DMS53 treated with DMSO at 0.1 percent for 48 hours (cell line): ENCODE results near the gene RNPS1.
A peak's percentile ranks its signal among the peaks of the same experiment; 100 is the strongest.

Experiments used
- DNase-seq: peaks from one replicate; lab custom pipeline; 2025; ENCODE audit not compliant: unreplicated experiment; lab: John Stamatoyannopoulos, UW

Gene RNPS1

DNA sequence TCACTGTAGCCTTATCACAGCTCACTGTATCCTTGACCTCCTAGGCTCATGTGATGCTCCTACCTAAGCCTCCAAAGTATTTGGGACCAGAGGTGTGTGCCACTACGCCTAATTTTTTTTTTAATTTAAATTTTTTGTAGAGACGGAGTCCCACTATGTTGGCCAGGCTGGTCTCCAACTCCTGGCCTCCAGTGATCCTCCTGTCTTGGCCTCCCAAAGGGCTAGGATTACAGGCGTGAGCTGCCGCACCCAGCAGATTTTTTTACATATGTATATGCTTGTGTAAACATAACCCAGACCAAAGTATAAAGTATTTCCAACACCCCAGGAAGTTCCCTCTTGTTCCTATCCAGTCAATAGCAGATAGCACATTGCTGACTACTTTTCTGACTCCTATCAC, 51.6 kb downstream of the RNPS1 start:
- DNase-seq = no peak

DNA sequence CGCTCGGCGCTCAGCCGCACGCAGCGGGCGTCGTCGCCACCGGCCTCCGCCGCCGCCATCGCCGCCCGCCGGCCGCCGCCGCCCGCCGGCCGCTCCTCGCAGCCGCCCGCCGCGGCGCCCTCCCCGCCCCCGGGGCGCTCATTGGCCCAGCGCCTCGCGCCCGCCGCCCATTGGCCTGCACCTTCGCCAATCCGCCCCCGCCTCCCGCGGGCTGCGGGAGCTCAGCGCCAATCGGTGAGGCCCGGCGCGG, 53.3 kb downstream of the RNPS1 start, which contains the start of gene PGP:
TSS of gene PGP (minus strand) at position 122 of the 250 bp plus-strand sequence. CDS start at position 59, 63 bp downstream.
- no peak for DNase-seq

DNA sequence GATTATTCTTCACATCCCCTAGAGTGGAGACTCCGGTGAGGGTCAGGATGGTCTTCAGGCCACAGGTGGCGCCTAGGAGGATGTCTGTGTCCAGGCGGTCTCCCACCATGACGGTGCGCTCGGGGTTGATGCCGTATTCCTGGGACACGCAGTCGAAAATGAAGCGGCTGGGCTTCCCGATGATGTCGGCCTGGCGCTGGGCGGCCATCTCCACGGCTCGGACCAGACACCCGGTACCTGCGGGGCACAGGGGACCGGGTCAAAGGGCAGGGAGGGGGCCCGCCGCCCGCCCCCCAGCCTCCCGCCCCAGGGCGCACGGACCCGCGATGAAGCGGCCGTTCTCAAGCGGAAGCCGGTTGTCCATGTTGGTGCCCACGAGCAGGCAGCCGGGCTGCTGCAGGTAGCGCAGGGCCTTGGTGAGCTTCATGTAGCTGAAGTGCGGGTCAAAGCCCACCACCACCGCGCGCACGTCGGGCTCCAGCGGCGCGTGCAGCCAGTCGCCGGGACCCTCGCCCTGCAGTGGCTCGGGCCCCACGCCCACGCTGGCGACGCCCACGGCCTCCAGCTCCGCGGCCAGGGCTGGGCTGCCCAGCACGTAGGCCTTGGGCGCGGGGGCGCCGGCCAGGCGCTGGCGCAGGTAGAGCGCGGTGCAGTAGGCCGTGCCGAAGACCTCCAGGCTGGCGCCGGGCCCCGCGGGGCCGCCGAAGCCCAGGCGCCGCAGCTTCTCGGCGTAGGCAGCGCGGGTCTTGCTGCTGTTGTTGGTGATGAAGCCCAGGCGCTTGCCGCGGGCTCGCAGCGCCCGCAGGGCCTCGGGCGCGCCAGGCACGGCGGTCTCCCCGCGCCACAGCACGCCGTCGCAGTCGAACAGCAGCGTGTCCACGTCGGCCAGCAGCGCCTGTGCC, 53.9 kb downstream of the RNPS1 start:
- DNase-seq = no peak

DNA sequence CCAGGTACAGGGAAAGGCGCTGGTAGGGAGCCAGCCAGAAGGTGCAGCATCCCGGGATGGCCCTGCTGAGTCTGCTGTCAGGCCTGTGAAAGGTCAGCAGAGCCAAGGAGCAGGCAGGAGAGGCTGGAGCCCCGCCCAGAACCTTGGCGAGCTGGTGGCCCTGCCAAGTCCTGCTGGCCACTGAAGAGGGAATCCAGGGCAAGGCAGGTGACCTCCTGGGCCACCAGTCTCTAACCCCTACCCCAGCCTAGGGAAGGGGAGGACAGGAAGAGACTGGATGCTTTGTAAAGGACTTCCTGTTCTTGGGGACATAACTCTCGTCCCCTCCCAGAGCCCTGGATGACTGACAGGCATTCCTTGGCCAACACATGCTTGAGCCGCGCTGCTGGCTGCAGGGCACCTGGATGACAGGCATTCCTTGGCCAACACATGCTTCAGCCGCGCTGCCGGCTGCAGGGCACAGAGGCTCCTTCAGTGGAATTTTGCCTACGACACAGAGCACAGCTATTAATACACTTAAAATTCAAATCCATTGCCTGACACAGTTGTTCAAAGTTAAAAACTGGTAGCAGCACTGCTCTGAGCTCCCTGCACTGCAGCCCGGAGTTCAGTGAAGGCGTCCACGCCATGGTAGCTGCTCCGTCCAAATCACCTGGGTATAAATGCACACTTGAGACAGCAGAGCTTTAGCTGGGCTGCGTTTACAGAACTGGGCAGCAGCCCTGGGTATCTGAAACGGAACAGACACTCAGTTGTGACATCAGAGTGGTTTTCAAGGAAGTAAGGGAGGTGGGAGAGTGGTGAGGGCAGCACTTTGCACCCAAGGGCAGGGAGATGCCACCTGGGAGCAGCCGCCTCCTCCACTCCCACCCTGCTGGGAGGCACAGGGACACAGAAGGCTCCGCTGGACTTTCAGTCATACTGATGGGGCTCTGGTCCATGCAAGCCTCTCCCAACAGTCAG, 55.3 kb downstream of the RNPS1 start:
- DNase-seq = no peak

DNA sequence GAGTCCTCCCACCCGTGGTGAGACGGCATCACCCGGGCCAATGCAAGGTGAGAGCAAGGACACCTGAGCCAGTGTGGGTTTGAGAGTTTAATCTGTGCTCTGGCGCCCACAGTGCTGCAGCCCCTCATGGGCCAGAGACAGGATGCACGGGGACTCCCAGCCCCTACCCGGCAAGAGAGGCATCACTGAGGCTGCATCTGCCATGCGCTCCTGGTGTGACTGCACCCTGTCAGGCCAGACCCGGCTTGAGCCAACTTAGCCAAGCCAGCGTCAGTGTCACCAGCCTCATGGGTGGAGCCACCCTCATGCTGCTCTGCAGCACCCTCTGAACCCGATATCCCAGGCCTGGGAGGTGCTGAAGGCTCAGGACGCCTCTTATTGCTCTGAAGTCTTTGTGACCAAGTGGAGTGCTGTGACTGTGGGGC, 56.0 kb downstream of the RNPS1 start:
- DNase-seq = no peak

DNA sequence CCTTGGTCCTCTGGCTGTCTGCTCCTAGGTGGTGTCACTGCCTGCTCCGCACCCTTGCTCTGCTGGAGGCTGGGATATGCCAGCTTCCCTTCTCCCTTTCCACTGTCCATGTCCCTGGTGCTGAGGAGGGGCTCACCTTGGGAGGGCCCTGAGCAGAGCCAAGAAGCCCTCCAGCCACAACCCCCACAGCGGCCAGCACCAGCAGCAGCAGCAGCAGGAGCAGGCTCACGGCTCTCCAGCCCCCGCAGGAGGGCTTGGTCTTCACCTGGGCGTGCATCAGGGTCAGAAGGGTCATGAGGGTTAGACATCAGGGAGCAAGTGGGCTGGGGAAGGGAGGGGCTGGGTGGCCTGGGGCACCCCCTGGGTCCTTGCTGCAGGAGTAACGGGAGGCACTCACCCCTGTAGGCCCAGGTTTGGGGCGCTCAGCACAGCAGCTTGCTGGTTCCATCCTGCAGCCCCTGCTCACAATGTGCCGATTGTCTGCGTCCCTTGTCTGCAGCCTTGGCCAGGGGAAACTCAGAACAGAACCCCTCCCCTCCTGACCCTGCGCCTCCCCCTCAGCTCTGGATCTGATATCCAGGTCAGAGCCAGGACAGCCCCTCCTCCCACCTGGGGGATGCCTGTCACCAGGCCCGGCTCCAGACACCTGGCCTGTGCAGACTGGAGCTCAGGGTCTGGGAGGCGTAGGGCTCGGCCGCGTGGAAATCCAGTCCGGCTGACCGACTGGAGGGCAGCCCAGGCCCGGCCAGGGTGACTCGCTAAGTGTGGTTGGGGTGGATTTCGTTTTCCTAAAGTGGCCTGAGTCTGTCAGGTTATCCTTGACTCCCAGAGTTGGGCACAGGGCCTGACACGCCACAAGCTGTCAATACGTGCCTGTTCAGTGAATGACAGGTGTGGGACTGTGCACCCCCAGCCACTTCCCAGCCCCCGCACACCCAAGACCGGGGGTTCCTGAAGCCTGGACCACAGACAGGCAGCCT, 57.2 kb downstream of the RNPS1 start, which contains the start of gene BRICD5:
TSS of gene BRICD5 (minus strand) at position 478 of the 980 bp plus-strand sequence. CDS start at position 448, 30 bp downstream.
- DNase-seq = no peak

DNA sequence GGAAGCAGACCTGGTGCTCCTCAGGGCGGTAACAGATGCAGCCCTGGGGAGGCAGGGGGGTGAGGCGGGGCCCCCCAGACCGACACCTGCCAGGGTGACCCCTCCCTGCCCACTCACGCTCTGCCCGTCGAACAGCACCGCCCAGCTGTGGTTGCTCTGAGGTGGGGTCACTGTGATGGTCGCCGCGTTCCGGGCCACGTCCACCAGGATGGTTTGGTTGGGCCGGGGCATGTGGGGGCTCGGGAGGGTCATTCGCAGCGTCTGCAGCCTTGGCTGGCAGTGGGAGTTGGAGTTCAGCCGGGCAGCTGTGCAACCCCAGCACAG, 58.0 kb downstream of the RNPS1 start:
- no peak for DNase-seq

DNA sequence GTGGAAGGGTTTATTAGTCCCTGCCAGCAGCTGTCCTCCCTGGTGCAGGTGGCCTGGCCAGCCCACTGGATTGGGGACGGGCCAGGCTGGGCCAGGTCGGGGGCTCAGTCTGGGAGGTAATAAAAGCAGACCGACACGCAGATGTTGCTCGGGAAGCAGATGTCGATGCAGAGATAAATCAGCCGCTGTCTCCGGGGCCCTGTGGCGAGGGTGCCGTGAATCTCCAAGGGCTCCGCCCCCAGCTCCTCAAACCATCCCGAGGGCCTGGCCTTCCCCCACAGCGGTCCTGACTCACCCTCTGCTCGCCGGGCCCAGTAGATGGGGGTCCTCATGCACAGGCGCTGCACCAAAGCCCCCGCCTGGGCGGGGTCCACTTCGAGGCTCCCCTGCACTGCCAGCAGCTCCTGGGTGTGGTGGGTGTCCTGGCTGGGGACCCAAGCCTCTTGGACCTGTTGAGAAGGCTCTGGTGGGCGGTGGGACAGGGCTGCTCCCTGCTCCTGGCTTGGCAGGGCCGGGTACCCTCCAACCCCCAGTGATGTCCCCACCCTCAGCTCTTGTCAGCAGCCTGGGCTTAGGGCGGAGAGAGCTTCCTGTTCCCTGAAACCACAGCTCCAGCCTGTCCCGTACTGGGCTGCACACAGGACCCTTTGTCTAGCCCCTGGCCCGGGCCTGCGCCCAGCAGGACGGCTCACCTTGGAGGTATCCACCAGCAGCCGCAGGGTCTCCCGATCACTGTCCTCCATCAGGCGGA, 58.5 kb downstream of the RNPS1 start:
- no peak for DNase-seq

DNA sequence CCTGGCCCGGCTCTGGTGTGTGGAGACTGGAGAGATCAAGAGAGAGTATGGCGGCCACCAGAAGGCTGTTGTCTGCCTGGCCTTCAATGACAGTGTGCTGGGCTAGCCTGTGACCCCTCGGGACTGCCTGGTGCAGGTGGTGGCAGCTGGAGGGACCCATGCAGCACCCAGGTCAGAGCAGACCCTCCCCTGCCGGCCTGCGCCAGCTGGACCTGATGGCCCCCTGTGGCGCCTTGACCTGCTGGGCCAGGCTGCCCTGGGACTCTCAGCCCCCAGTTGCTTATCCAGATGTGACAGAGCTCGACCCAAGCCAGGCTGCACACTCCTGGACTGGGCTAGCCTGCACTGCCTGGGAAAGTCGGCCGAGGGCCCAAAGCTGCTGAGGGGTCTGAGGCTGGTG, 59.2 kb downstream of the RNPS1 start:
- no peak for DNase-seq

DNA sequence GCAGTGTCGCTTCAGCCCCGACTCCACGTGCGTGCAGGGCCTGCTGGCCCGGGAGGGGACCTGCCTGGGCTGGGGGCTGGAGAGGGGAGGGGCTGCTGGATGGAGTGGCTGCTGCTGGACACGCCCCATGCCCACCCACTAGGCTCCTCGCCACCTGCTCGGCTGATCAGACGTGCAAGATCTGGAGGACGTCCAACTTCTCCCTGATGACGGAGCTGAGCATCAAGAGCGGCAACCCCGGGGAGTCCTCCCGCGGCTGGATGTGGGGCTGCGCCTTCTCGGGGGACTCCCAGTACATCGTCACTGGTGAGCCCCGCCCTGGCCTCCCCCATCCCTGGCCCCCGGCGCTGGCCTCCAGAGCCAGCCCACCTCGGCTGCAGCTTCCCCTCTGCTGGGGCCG, 59.6 kb downstream of the RNPS1 start:
- no peak for DNase-seq

DNA sequence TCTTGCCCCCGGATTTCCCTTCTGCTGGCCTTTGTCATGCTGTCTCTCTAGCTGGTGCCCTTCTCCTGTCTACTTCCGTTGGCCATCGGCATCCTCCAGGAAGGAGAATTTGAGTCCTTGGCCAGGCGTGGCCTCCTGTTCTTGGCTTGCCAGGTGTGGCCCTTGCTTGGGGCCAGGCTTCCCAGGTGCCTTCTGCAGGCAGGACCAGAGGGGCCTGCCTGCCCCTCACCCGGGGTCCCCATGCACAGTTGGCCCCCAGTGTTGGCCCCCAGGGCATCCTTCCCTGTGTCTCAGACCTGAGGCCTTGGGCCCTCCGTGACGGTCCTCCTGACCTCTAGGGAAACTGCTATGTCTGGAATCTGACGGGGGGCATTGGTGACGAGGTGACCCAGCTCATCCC, 60.1 kb downstream of the RNPS1 start:
- DNase-seq = no peak

DNA sequence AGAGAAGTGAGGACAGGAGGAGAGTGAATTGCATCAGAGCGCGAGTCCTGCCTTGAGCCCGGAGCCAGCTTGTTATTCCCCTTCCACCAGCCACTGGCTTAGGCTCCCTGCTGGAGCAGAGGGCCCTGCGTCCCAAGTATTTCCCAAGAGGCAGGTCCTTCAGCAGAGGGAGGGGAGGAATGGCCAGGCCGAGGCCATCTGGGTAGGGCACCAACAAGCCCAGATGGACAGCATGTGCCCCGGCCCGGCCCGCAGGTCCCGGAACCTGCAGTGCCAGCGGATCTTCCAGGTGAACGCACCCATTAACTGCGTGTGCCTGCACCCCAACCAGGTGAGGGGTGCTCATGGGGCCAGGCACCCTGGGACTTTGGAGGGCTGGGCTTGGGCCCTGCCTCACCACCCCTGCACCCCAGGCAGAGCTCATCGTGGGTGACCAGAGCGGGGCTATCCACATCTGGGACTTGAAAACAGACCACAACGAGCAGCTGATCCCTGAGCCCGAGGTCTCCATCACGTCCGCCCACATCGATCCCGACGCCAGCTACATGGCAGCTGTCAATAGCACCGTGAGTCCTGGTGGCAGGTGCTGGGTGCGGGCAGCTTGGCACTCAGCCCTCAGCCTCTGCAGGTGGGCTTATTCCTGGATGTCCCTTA, 61.0 kb downstream of the RNPS1 start:
- no peak for DNase-seq

DNA sequence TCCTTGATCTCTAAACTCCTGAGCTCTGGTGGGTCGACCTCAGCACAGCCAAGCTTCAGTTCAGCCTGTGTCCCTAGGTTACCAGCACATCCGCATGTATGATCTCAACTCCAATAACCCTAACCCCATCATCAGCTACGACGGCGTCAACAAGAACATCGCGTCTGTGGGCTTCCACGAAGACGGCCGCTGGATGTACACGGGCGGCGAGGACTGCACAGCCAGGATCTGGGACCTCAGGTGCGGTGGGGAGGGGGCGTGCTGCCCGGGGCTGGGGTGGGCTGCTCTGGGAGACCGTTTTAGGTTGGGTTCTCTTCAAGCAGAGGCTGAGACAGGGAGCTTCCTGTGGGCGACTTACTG, 61.5 kb downstream of the RNPS1 start:
- no peak for DNase-seq

DNA sequence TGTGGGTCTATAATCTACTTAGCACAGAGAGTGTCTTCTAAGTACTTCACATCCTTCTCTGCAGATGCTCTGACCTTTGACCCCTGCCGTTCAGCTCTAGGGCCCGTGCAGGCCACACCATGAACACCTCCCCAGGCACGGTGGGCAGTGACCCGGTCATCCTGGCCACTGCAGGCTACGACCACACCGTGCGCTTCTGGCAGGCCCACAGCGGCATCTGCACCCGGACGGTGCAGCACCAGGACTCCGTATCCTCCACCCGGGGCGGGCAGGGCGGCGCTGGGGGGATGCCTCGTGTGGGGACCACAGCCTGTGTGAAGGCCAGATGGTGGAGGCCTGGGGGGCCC, 62.0 kb downstream of the RNPS1 start:
- DNase-seq = no peak

DNA sequence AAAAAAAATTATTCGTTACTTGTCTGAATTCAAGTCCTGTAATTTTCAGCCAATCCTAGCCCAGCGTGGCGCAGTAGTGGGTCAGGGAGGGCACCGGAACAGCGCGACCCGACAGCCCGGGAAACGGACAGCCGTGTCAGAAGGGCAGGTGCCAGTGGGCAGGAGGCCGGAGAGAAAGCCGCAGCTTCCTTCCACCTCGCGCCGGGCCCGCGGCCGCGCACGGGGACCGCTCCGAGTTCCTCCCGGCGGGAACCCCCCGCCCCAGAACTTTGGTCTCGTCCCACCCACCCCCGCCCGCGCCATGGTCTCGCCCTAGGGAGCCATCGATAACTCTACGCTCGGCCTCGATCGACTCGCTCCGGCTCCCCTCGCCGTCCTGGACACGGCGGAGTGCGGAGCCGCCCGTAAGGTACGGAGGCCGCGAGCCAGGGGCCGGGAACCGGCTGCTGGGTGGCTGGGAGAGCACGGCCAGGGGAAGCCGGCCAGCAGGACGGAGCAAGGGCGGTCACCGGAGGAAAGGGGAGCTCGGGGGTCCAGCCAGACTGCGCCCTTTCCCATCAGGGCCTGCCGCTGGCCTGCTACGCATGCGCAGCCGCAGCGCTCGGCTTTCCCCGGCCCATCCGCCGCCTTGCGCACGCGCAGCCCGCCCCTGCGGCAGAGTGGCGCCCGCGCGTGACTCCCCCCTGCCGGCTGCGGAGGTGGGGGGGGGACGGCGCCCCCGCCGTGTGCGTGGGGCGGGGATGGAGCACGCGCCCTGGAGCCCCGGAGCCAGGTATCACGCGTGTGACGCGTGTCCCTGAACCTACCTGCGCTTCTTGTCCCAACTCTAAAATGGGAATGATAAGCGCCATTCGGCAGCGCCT, 62.6 kb downstream of the RNPS1 start, which contains the start of gene MLST8:
TSS of gene MLST8 (plus strand) at position 351 of the 863 bp plus-strand sequence. CDS start 632 bp downstream, outside the sequence.
- peak; percentile 54 for DNase-seq

DNA sequence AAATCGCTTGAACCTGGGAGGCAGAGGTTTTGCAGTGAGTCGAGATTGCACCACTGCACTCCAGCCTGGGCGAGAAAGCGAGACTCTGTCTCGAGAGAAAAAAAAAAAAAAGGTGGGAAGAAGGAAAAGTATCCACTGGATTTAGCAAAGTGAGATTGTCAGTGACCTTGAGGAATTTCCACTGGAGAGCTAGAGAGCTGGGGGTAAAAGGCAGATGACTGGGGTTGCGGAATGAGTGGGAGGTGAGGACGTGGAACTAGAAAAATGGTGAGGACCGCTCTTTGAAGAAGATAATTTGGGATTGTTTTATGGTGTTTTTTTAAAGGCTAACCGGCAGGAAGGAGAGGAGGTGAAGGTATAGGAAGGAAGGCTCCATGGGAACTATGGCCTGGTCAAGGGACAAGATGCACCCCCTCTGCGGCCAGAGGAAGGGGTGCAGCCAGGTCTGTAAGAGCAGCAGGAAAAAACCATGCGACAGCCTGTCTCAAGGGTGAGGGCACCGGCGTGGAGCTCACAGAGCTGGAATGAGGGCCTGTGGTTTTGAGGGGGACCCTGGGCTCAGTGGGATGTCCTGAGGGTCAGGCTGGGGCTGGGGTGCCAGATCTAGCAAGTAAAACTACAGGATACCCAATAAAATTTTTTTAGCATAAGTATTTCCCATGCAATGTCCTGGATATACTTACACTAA, 63.4 kb downstream of the RNPS1 start:
- DNase-seq = no peak
